ENCODE results near the gene CNDP2. TPM values are rescaled to one million over a fixed set of nuclear protein-coding genes. Genes with fewer than 3 reads are reported as not detected.

The CNDP2 gene
- total RNA-seq, 1 experiment from 2014 or later, result 161 TPM

DNA sequence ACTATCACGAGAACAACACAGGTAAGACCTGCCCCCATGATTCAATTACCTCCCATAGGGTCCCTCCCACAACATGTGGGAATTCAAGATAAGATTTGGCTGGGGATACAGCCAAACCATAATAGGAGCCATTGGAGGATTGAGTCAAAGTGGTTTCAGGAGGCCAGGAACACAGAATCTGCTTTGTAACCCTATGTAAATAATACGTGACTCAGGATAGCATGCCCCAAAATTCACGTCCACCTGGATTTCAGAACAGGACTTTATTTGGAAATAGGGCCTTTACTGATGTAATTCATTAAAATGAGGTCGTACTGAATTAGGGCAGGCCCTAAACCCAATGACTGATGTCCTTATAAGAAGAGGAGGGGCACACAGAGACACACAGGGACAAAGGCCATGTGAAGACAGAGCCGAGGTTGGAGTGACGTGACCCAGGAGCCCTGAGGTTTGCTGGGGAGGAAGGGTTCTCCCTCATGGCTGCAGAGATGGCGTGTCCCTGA lies 16.0 kb upstream of the CNDP2 start:
- Histone ChIP-seq H3K4me3 (no peak overlapping the region), H3K36me3 (ENCODE audit: low read depth) (no peaks in the 10 kb centered on the region), H3K9me2 (ENCODE audit: insufficient read depth) (no peaks in the 10 kb centered on the region), H3K4me2 (no peak overlapping the region), H3K9me3 (ENCODE audit: insufficient read depth, low read depth) (no peaks in the 10 kb centered on the region; the same call in 1 of the 2 replicates), H3K27ac (no peak overlapping the region), H2AFZ (no peak overlapping the region), H3K79me2 (ENCODE audit: low read depth) (no peaks in the 10 kb centered on the region), H3K27me3 (ENCODE audit: insufficient read depth, low read depth) (peaks cover 56% of the 10 kb centered on the region), H3F3A (ENCODE audit: insufficient read depth, low read depth) (no peaks in the 10 kb centered on the region), H3K4me1 (replicated peaks; ENCODE audit: insufficient read depth) (no peaks in the 10 kb centered on the region), H4K20me1 (ENCODE audit: insufficient read depth) (no peaks in the 10 kb centered on the region)
- POLR2A ChIA-PET (ENCODE audit: unreplicated experiment), result no interaction called here
- no TSS peak for BruUV-seq (replicated peaks)
- no peak for DNase-seq
- TF ChIP-seq, protein P1, sequence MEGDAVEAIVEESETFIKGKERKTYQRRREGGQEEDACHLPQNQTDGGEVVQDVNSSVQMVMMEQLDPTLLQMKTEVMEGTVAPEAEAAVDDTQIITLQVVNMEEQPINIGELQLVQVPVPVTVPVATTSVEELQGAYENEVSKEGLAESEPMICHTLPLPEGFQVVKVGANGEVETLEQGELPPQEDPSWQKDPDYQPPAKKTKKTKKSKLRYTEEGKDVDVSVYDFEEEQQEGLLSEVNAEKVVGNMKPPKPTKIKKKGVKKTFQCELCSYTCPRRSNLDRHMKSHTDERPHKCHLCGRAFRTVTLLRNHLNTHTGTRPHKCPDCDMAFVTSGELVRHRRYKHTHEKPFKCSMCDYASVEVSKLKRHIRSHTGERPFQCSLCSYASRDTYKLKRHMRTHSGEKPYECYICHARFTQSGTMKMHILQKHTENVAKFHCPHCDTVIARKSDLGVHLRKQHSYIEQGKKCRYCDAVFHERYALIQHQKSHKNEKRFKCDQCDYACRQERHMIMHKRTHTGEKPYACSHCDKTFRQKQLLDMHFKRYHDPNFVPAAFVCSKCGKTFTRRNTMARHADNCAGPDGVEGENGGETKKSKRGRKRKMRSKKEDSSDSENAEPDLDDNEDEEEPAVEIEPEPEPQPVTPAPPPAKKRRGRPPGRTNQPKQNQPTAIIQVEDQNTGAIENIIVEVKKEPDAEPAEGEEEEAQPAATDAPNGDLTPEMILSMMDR (conservative IDR thresholded peaks at IDR 0.05), result no peak
- no peak for TF ChIP-seq EZH2 (IDR thresholded peaks at IDR 0.05; ENCODE audit: low read depth)
- intact Hi-C loops (cut with micrococcal nuclease; ENCODE audit: unreplicated experiment), result no loop called here
- CTCF ChIA-PET, result no interaction called here

DNA sequence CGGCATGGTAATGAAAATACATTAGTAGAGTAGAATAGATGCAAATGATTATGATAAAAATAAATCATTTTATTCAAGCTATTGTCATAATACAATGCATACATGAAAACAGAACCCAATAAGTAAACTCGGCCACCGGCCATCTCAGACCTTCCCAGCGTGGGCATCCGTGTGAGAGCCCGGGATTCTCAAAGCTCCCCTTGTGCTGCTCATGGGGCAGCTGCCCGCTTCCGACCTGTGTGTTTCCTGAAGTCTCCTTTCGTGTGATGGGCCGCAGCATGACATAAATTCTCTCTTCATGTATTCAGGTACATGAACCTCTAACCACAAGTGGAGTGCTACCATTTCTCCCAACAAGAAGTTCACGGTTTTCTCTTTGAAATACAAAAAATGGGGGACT lies 13.5 kb upstream of the CNDP2 start:
- Histone ChIP-seq H3K4me1 (replicated peaks; ENCODE audit: insufficient read depth) (no peaks in the 10 kb centered on the region), H3K27me3 (ENCODE audit: insufficient read depth, low read depth) (peaks cover 51% of the 10 kb centered on the region), H3K9me3 (ENCODE audit: insufficient read depth, low read depth) (no peaks in the 10 kb centered on the region), H3K4me3 (no peak overlapping the region), H3K9me2 (ENCODE audit: insufficient read depth) (no peaks in the 10 kb centered on the region), H3K4me2 (no peak overlapping the region), H2AFZ (no peak overlapping the region), H3K36me3 (ENCODE audit: low read depth) (no peaks in the 10 kb centered on the region), H4K20me1 (ENCODE audit: insufficient read depth) (no peaks in the 10 kb centered on the region), H3F3A (ENCODE audit: insufficient read depth, low read depth) (no peaks in the 10 kb centered on the region), H3K79me2 (ENCODE audit: low read depth) (no peaks in the 10 kb centered on the region), H3K27ac (no peak overlapping the region)
- POLR2A ChIA-PET (ENCODE audit: unreplicated experiment), result no interaction called here
- intact Hi-C loops (cut with micrococcal nuclease; ENCODE audit: unreplicated experiment), result no loop called here
- no peak for DNase-seq
- no peak for TF ChIP-seq EZH2 (IDR thresholded peaks at IDR 0.05; ENCODE audit: low read depth)
- TF ChIP-seq, protein P1 (conservative IDR thresholded peaks at IDR 0.05), result no peak
- no TSS peak for BruUV-seq (replicated peaks)
- CTCF ChIA-PET, result no interaction called here

DNA sequence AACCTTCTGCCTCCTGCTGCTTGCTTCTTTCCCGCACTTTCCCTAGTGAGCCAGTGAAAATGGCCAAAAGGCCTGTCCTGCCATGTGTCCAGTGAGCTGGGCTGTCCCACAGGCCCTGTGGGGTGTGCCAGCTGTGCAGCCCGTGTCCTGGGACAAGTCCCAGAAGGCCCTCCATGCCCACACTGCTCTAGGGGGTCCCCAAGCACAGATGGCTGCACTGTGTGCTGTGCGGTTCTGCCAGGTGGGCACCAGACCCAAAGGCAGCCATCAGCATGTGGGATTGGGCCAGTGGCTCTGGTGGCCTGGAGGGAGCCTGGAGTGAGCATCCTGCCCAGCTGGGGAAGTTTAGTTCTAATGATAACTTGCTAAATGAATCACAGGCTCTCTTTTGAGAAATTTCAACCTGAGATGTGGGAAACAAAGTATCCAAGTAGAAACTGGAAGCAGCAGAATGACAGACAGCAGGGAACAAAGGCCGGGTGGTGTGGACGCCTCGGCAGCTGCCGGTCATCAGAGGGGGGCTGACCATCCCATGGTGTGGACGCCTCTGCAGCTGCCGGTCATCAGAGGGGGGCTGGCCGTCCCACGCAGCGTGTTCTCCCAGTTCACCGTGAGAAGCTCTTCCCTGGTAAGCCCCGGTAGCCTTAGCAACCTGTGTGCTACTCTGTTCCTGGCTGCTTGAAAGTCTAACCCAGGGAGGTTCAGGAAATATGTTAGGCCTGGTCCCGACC lies 9.9 kb upstream of the CNDP2 start:
- no TSS peak for BruUV-seq (replicated peaks)
- TF ChIP-seq, protein P1 (conservative IDR thresholded peaks at IDR 0.05), result no peak
- TF ChIP-seq EZH2 (IDR thresholded peaks at IDR 0.05; ENCODE audit: low read depth), result no peak
- no peak overlapping the region for H3K4me3 ChIP-seq
- no peak overlapping the region for H3K4me2 ChIP-seq
- no peak overlapping the region for H2AFZ ChIP-seq
- H3K27me3 ChIP-seq (ENCODE audit: insufficient read depth, low read depth), result peaks cover 78% of the 10 kb centered on the region
- H3K36me3 ChIP-seq (ENCODE audit: low read depth), result no peaks in the 10 kb centered on the region
- no peaks in the 10 kb centered on the region for H3K4me1 ChIP-seq (replicated peaks; ENCODE audit: insufficient read depth)
- H4K20me1 ChIP-seq (ENCODE audit: insufficient read depth), result no peaks in the 10 kb centered on the region
- DNase-seq, result no peak
- ChIA-PET POLR2A (ENCODE audit: unreplicated experiment) (no interaction called here), CTCF (no interaction called here)
- H3K9me3 ChIP-seq (ENCODE audit: insufficient read depth, low read depth), result no peaks in the 10 kb centered on the region; the same call in 1 of the 2 replicates
- no peaks in the 10 kb centered on the region for H3K9me2 ChIP-seq (ENCODE audit: insufficient read depth)
- no peak overlapping the region for H3K27ac ChIP-seq
- no peaks in the 10 kb centered on the region for H3K79me2 ChIP-seq (ENCODE audit: low read depth)
- intact Hi-C loops (cut with micrococcal nuclease; ENCODE audit: unreplicated experiment), result no loop called here
- H3F3A ChIP-seq (ENCODE audit: insufficient read depth, low read depth), result no peaks in the 10 kb centered on the region
